ENCODE measurements around the gene CIB4.

CIB4 gene

DNA sequence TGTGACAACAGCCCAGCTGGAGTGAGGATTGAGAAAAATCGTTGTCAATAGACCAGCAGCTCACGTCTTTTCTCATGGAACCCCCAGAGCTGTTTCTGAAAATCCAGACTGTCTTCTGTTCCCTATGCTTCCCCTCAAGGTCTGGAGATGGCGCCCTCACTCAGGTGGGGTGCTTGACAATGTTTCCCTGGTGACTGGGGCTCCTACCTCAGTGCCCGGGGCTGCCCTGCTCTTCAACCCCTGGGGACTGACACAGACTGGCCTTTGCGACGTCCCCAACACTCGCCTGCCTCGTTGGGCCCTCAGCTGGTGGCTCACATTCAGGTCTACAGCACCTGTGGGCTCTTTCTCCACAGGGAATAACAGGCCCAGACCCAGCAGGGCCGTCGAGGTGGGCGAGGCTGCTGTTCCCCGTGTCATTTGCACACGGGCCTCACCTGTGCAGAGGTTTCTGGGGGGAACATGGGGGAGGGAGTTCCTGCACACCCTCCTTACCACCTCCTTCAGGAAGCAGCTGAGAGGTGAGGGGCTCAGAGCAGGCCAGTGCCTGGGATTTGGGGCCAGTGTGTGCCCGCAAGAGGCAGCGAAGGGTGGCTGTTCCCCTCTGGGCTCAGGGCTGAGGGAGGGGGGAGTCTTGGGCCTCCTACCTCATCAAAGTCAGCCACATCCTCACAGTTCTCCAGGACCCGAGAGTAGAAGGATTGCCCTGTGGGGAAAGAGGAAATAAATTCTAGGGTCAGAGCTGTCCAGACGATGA lies 103.9 kb downstream of the CIB4 start:
- ATAC-seq (no peak), DNase-seq (no peak)
- Mint-ChIP-seq H3K4me1 (no peaks in the 10 kb centered on the region), H3K9me3 (no peaks in the 10 kb centered on the region), H3K4me3 (no peak overlapping the region), H3K27ac (peak overlapping the region in 1 of 2 donors; percentile 9), H3K27me3 (no peaks in the 10 kb centered on the region)

DNA sequence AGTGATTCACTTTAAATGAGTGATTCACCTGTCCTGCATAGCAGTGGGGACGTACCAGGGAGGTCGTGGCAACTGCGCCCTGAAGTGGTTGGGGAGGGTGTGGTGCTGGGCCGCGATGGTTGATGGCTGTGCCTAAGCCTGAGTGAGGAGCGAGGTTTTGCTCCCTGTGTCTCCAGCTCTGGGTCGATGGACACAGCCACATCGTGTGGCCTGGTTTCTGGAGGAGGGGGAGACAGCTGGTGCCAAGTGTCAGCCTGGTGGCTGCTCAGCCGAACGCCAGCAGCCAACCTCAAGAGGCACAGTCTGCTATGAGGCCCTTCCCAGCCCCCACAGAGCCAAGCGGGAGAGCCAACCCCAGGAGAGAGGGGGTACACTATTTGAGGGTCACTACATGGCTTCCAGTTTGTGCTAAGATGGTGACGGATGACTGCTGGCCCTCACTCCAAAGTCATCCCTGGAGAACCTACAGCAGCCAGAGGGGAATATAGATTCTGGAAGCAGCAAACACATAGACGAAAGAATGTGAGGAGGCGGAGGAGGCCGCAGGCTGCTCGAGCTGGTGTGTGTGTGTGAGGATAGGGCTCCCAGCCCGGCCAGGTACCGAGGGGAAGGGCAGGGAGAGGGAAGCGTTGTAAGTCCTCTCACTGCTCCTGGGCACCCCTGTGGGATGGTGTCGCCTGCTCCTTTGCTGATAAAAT lies 104.6 kb downstream of the CIB4 start:
- DNase-seq (no peak), ATAC-seq (no peak)
- Mint-ChIP-seq H3K9me3 (no peaks in the 10 kb centered on the region), H3K27ac (no peak overlapping the region), H3K4me3 (no peak overlapping the region), H3K27me3 (no peaks in the 10 kb centered on the region), H3K4me1 (no peaks in the 10 kb centered on the region)

DNA sequence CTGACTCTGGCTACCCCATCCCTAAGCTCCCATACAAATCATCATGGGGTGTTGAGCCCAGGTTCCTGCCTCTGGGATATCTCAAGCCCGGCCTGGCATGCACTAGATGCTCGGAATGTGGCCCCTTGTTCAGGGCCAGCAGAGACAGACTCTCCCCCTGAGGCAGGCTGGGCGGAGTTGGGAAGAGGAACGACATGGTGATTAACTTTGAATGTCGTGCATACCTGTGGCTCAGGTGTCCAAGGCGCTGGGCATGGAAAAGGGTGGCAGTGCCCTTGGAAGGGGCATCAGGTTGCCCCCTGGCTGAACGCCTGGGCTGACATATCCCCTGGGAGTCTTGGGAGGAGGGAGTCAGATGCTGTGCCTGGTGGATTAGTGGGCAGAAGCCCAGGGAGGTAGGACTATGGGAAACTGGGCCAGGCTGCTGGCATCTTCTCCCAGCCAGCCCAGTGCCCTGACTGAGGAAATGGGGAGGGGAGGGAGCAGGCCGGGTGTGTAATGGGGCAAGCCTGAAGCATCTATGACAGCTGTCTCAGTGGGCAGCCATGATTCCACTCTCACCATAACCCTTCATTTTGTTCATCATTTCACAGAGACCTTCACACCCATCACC lies 105.4 kb downstream of the CIB4 start:
- Mint-ChIP-seq H3K27me3 (no peaks in the 10 kb centered on the region), H3K9me3 (no peaks in the 10 kb centered on the region), H3K4me3 (no peak overlapping the region), H3K27ac (peak overlapping the region in 1 of 2 donors; percentile 36), H3K4me1 (no peaks in the 10 kb centered on the region)
- DNase-seq, result no peak
- no peak for ATAC-seq

DNA sequence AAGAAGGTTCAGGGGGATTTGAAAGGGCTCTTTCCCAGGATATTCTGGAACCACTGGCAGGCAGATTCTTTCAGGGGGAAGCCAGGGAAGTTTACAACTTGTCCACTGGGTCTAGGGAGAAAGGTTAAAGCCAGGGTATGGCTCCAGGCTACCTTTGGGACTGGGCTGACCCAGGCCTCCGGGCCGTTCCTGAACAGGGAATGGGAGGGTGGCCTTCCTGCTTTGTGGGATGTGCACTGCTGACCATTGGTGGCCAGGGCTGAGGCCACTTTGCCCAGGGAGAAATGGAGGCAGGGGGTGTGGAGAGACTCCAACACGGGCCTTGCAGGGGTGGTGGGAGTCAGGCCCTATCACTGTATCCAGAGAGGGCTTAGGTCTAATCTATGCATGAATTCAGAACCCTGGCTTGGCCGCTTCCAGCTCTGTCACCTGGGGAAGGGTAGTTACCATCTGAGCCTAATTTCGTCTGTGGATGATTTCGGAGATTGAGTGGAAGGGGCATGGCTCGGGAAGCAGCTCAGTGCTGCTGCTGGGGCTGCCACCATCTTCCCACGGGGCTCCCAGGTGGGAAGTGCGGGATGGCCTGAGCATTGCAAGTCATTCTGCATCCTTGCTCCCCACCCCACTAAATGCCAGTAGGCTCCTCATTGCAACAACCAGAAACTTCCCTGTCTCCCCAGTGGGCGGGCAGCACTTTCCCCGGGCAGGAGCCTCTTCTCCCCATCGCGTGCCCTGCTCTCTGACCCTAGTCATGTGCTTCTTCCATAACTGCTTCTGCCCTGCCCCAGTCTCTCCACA lies 106.1 kb downstream of the CIB4 start:
- DNase-seq (no peak), ATAC-seq (no peak)
- no peaks in the 10 kb centered on the region for H3K9me3 Mint-ChIP-seq
- no peak overlapping the region for H3K27ac Mint-ChIP-seq
- no peak overlapping the region for H3K4me3 Mint-ChIP-seq
- H3K27me3 Mint-ChIP-seq, result no peaks in the 10 kb centered on the region
- H3K4me1 Mint-ChIP-seq, result no peaks in the 10 kb centered on the region

DNA sequence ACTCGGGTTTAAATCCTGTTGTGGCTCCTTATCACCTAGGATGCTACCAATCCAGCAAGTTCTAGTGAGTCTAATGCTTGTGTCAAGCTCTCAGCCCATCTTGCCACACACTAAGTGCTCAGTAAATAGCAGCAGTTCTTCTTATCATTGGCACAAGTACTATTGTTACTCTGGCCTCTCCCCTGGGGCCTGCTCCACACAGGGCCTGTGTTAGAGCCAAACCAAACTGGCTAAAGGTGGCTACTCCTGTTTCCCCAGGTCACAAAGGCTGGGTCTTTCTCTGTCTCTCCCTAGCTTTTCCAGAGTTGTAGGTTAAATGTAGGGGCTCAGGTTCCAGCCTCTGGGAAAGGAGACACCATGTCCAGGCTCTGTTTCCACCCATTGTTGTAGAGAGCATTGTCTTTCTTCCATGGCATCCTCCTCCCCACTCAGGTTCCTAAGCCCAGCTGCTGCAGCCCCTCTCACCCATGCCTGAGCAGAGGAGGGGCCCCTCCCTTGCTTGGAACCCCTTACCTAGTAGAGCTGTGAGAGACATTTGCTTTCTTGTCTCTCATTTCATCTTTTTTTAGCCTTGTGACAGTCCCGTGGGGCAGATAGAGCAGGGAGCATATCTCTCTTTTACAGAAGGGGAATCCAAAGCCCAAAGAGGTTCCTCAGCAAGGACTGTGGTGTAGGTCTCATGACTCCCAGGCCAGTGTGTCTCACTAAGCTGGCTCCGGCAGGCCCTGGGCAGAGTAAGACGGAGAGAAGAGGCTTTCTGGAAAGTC lies 106.9 kb downstream of the CIB4 start:
- H3K4me3 Mint-ChIP-seq, result no peak overlapping the region
- DNase-seq, result no peak
- no peaks in the 10 kb centered on the region for H3K27me3 Mint-ChIP-seq
- ATAC-seq, result no peak
- no peaks in the 10 kb centered on the region for H3K4me1 Mint-ChIP-seq
- H3K27ac Mint-ChIP-seq, result no peak overlapping the region
- H3K9me3 Mint-ChIP-seq, result no peaks in the 10 kb centered on the region

DNA sequence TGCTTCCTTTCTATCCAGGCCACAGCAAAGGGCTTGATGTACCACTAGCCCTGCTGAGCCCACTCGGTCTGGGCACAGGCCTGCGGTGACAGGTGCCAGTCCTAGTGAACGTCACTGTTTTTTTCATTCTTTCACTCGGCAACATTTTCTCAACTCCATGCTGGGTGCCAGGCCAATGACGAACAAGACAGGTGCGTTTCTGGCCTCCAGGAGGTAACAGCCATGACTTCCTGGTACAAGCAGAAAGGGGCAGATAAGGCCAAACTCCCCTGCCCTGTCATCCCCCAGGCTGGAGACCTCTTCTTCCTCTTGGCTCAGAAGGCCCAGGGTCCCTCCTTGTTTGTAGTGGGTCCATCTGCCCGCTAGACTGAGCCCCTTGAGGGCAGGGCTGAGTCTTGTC lies 107.5 kb downstream of the CIB4 start:
- Mint-ChIP-seq H3K27ac (peak overlapping the region in 1 of 2 donors; percentile 55), H3K27me3 (no peaks in the 10 kb centered on the region), H3K9me3 (no peaks in the 10 kb centered on the region), H3K4me1 (no peaks in the 10 kb centered on the region), H3K4me3 (no peak overlapping the region)
- DNase-seq (no peak), ATAC-seq (no peak)

DNA sequence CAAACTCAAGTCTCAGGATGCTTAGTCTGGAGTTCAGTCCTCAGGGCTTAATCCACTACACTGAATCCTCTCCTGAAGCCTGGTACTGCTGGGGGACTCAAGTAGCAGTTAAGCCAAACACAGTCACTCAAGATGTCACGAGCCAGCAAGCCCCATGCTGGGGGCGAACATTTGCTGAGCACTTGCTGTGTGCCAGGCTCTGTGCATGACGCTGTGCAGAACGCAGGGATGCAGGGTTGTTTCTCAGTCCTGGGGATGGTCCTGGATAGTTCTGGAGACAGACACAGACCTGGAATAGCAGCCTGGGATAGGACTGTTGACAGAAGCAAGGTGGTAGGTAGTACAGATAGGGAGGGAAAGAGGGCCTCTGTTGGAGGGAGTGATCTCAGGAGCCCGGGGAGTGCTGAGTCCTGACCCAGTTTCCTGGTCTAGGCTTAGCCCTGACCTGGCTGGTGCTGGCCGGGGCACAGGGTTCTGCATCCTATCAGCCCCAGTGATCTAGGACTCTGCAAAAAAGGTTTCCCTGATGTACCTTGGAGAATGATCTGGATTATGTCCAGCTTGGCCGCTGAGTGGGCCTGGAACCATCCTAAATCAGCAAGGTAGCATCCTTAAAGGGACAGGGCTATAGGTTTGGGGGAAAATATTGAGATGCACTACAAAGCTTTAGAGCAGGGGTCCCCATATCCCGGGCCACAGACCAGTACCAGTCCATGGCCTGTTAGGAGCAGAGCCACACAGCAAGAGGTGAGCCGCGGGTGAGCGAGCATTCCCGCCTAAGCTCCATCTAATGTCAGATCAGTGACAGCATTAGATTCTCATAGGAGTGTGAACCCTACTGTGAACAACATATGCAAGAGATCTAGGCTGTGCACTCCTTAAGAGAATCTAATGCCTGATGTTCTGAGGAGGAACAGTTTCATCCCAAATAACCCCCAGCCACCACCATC lies 108.6 kb downstream of the CIB4 start:
- ATAC-seq (no peak), DNase-seq (no peak)
- H3K9me3 Mint-ChIP-seq, result no peaks in the 10 kb centered on the region
- no peaks in the 10 kb centered on the region for H3K4me1 Mint-ChIP-seq
- no peaks in the 10 kb centered on the region for H3K27me3 Mint-ChIP-seq
- no peak overlapping the region for H3K27ac Mint-ChIP-seq
- H3K4me3 Mint-ChIP-seq, result no peak overlapping the region

All from stimulated activated naive CD8-positive, alpha-beta T cell treated with anti-CD3 and anti-CD28 coated beads, Interleukin-15, amount 100 ng/mL, for 72 hours (primary cell).